GM21619 (cell line): ENCODE data around the gene CST11.
A peak's percentile ranks its signal among the peaks of the same experiment; 100 is the strongest.
"Not testable (repeated sequence)": the region's sequence is repeated elsewhere in the genome, so short reads cannot be mapped to it uniquely, and the experiment has no call there.

Source experiments
- ATAC-seq: cut with Tn5 transposase; IDR thresholded peaks from one replicate; pipeline ENCODE4 v1.9.1; 2021; ENCODE audit not compliant: unreplicated experiment

CST11 gene, protein sequence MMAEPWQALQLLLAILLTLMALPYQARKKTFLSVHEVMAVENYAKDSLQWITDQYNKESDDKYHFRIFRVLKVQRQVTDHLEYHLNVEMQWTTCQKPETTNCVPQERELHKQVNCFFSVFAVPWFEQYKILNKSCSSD

GRCh38 chr20:23452776-23453175 is at the start of gene CST11:
Gene CST11 (minus strand): TSS chr20:23452876. CDS start chr20:23452811, 65 bp downstream.
- ATAC-seq = no peak

DNA sequence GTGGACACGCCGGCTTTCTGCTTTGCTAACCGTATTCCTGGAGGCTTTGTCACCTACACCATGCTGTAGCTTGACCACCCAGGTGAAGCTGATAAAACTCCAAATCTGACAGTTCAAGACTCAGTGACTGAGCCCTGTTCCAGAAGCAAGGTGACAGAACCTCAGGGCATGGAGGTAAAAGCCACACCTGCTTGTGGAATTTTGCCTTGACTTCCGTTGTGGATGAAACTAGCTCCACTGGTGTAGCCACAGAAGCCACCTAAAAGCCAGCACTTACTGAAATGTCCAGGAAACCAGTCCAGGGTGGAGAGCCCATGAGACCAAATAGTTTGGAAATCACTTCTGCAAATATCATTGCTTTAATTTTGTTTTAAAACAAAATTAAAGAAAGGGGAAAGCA is 49.2 kb upstream of the CST11 start:
- no peak for ATAC-seq

GRCh38 chr20:23497536-23497935 is 44.9 kb upstream of the CST11 start:
- peak; percentile 56 for ATAC-seq

GRCh38 chr20:23493172-23493772 is 40.6 kb upstream of the CST11 start:
- ATAC-seq = no peak

DNA sequence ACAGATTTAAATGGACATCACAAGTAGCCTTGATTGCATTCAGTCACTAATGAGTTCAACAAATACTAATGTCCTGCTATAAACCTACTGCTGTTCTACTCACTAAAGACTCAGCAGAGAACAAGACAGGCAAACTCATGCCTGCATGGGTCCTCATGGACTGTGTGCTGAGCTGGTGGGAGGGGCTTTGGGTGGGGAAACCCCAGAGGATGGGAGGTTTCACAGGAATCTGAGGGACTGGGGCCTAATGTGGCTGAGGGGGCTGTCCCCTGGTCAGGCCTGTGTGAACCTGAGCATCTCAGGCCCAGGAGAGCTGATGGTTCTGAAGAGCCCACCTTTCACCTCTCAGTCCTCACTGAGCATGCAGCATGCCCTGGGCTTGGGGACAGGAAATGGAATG is 39.6 kb upstream of the CST11 start:
- no peak for ATAC-seq

DNA sequence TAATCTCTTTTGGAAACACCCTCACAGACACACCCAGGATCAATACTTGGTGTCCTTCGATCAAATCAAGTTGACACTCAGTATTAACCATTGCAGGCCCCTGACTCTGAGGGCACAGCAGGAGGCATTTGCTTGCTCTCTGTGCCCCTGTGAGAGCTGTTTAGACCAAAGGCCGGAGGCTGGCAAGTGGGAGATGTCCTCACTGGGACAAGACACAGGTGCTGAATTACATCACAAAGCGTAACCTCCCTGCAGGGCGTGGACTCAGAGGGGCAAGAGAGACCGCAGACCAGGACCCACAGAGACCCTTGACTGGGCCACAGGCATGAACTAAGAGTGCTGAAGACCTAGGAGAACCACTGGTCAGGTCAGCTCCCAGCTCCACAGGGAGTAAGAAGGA is 38.1 kb upstream of the CST11 start, which contains the start of gene CST8:
Gene CST8 (plus strand): TSS at position 301 of the 400 bp plus-strand sequence. CDS start 551 bp downstream, outside the sequence.
- no peak for ATAC-seq

DNA sequence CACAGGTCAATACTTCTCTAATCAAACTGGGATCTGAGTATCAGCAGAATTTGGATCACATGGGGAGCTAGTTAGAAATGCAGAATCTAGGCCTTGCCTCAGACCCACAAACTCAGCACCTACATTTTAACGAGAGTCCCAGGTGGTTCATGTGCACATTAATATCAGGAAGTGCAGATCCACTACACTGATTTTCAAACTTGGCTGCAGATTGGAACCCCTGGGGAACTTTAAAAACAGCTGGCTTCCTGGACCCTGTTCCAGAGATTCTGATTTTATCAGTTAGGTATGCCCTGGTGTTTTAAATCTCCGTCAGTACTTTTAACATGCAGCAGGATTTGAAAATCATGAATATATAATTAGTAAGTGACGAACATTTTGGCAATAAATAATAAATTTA is 36.3 kb upstream of the CST11 start:
- no peak for ATAC-seq

DNA sequence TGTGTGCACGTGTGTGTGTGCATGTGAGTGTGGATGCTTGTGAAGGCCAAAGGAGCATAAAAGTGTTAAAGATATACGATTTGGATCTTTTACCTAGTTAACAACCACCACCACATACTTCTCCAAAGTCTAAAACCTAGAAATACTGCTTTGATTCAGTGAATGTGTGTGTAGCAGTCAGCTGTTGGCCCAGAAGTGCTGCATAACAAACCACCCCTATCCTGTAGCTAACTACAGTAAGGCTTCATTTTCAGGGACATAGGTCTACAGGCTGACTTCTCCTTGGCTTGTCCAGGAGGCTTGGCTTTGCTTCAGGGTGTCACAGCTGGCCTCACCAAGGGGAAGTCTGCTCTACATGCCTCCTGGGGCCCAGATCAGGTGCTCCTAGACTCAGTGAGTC is 35.8 kb upstream of the CST11 start:
- ATAC-seq = no peak

DNA sequence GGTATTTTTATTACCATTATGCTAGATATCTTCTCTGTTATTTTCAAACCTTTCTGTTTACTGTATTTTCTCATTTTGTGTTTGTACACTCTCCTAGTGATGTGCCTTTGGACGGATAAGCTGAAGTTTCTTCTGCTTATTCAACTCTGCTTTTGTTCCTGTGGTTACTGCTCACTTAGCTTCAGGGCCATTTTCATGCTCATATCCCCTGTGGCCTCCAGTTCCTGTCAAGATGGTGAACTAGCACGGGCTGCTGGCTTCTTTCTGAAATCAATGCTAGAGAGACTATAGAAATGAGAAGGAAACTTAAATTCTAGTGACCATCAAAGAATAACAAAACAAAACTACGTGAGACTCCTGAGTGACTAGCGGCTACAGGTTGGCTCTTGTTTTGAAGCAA is 31.4 kb upstream of the CST11 start:
- no peak for ATAC-seq

DNA sequence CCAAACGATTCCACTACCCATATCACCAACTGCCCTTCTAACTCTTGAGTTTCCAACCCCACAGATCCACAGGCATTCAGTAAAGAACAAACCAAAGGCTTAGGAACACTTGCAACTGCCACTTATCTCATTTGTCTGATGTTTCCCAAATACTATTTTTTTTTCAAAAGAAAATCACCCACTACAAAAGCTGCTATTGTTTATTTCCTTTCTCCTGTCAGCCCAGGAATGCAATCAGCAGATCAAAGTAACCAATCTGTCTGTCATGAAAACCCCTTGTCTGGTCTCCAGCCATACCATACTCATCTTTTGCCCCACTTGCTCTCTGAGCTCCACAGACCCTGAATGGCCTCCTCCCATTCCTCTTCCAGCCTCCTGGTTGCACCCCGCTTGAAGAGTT is 29.5 kb upstream of the CST11 start:
- ATAC-seq = no peak

GRCh38 chr20:23479043-23479442 is 26.4 kb upstream of the CST11 start:
- no peak for ATAC-seq

DNA sequence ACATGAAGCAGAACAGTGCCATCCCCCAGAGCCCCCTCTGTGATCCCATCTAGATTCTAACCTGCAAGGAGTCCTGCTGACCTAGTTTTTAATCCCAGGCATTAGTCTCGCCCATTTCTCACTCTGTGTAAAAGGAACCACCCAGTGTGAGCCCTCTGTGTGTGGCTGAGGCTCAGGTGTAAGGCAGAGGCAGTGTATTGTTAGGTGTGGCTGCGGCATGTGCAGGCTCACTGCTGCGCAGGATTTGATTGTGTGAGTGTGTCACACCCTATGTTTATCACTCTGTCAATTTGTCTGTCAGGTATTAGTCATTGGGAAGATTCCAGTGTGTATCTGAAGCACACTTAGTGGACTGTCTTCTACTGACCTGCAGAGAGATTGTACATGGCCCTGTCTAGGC is 24.5 kb upstream of the CST11 start:
- no peak for ATAC-seq

GRCh38 chr20:23476015-23476754 is 23.5 kb upstream of the CST11 start:
- no peak for ATAC-seq

GRCh38 chr20:23475395-23475794 is 22.7 kb upstream of the CST11 start:
- no peak for ATAC-seq

GRCh38 chr20:23473293-23473692 is 20.6 kb upstream of the CST11 start:
- ATAC-seq = not testable (repeated sequence)

DNA sequence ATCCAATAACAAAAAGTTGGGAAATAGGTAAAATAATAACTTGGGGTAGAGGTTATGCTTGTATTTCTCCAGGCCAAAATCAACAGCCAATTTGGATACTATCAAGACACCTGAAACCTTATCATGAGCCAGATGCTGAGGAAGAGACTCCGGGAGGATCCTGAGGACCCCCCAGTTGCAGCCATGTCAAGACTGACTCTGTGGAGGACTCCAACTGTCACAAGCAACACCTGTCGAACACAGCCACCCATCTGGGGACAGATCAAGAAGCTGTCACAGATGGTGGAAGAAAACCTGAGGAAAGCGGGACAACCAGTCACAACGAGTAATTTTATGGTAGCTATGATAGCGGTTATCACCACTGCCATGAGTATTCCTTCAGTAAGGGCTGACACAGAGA is 19.6 kb upstream of the CST11 start:
- not testable (repeated sequence) for ATAC-seq

- not testable (repeated sequence) for ATAC-seq
These were observed 14.3 kb upstream of the CST11 start for GRCh38 chr20:23466961-23467360.

DNA sequence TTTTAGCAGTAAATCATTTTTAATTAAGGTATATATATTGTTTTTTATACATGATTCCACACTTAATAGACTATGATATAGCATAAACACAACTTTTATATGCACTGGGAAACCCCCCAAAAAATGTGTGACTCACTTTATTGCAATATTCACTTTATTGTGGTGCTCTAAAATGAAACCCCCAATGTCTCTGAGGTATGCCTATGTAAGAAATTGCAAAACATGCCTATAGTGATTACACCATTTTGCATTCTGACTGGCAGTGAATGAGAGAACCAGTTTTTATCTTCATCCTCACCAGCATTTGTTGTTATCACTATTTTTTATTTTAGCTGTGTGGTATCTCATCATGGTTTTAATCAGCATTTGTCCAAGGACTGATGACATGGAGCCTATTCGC is 8.5 kb upstream of the CST11 start:
- ATAC-seq = no peak

- no peak for ATAC-seq
These were observed 6.9 kb upstream of the CST11 start for GRCh38 chr20:23459461-23460150.

GRCh38 chr20:23456873-23457272 is 4.2 kb upstream of the CST11 start:
- ATAC-seq = no peak

DNA sequence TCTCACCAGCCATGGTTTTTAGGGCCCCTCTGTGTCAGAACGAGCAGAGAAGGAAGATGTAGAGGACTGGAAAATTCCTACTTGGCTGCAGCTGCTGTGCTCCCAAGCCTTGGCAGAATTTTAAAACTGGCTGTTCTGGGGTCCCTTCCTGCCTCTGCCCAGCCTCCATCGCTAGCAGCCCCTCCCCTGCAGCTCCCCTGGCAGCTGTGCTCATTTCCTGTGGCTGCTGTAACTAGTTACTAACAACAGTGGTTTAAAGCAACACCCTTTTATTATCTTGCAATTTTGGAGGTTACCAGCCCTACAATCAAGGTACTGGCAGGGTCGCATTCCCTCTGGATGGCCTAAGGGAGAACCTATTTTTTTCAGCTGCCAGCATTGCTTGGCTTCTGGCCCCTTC is 3.7 kb upstream of the CST11 start:
- no peak for ATAC-seq

DNA sequence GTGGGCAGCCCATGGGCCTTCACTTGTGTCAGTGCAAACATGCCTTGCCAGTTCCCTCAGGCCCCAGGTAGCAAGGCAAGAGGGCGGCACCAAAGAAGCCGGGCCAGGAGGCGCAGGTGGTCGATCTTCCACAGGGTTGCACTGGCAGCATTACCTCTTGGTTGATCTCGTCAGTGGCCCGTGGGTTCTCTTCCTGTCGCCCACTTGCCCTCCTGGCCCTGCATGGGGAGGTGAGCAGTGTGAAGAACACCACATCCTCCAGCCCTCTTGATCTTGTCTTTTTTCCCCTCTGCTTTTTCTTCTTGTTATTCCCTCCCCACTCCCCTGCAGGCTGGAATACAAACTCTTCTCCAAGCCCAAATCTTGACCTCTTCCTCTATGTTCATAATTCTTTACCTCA is 3.0 kb upstream of the CST11 start:
- no peak for ATAC-seq
